Measurements from ENCODE around the gene FATE1. TPM values are rescaled to one million over a fixed set of nuclear protein-coding genes. Genes with fewer than 3 reads are reported as not detected.

Gene FATE1
- total RNA-seq, 4 donors from 2014 or later: not detected

DNA sequence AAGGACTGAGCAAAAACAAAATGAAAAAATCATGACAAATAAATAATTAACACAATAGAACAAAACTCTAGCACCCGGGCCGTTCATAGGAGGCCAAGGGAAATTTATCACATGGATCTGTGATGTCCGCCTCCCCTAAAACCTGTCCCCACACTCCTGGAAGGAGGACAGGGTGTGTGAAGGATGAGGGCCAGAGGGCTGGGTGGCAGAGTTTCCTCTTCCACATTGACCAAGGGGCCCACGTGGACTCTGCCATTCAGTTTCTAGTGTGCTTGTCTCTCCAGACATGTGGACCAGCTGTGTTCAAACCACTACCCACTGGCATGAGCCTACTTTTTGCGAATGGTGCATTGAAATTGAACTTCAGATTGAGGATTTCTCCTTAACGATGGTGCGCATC lies 14.3 kb upstream of the FATE1 start:
- DNase-seq (no peak), ATAC-seq (no peak)
- intact Hi-C loops (cut with DNase I; ENCODE audit: low total_unique reads) (no loop called here), in situ Hi-C loops (cut with MboI; ENCODE audit: low sequenced_read_pairs in 4 of 4) (no loop called here)
- no peak overlapping the region for H3K4me3 ChIP-seq
- H3K27me3 ChIP-seq: no peaks in the 10 kb centered on the region
- peaks cover 0 to 6% of the 10 kb centered on the region in 2 donors for H3K4me1 ChIP-seq
- no peaks in the 10 kb centered on the region for H3K36me3 ChIP-seq
- TF ChIP-seq, protein P1, sequence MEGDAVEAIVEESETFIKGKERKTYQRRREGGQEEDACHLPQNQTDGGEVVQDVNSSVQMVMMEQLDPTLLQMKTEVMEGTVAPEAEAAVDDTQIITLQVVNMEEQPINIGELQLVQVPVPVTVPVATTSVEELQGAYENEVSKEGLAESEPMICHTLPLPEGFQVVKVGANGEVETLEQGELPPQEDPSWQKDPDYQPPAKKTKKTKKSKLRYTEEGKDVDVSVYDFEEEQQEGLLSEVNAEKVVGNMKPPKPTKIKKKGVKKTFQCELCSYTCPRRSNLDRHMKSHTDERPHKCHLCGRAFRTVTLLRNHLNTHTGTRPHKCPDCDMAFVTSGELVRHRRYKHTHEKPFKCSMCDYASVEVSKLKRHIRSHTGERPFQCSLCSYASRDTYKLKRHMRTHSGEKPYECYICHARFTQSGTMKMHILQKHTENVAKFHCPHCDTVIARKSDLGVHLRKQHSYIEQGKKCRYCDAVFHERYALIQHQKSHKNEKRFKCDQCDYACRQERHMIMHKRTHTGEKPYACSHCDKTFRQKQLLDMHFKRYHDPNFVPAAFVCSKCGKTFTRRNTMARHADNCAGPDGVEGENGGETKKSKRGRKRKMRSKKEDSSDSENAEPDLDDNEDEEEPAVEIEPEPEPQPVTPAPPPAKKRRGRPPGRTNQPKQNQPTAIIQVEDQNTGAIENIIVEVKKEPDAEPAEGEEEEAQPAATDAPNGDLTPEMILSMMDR (IDR thresholded peaks at IDR 0.05 in 4 of 5, conservative IDR thresholded peaks at IDR 0.05 in 1 of 5): no peak
- no peak for TF ChIP-seq POLR2A (IDR thresholded peaks at IDR 0.05)
- no peaks in the 10 kb centered on the region for H3K9me3 ChIP-seq
- no peak overlapping the region for H3K27ac ChIP-seq

GRCh38 chrX:151702026-151702714 lies 13.7 kb upstream of the FATE1 start:
- TF ChIP-seq POLR2A (IDR thresholded peaks at IDR 0.05): no peak
- TF ChIP-seq, protein P1 (IDR thresholded peaks at IDR 0.05 in 4 of 5, conservative IDR thresholded peaks at IDR 0.05 in 1 of 5): no peak
- ATAC-seq (no peak), DNase-seq (no peak)
- H3K4me3 ChIP-seq: no peak overlapping the region
- H3K9me3 ChIP-seq: no peaks in the 10 kb centered on the region
- no peaks in the 10 kb centered on the region for H3K27me3 ChIP-seq
- H3K36me3 ChIP-seq: no peaks in the 10 kb centered on the region
- in situ Hi-C loops (cut with MboI; ENCODE audit: low sequenced_read_pairs in 4 of 4) (no loop called here), intact Hi-C loops (cut with DNase I; ENCODE audit: low total_unique reads) (no loop called here)
- H3K4me1 ChIP-seq: peaks cover 0 to 6% of the 10 kb centered on the region in 2 donors
- H3K27ac ChIP-seq: no peak overlapping the region

GRCh38 chrX:151702741-151703340 lies 13.0 kb upstream of the FATE1 start:
- intact Hi-C loops (cut with DNase I; ENCODE audit: low total_unique reads) (no loop called here), in situ Hi-C loops (cut with MboI; ENCODE audit: low sequenced_read_pairs in 4 of 4) (no loop called here)
- Histone ChIP-seq H3K4me1 (peaks cover 0 to 6% of the 10 kb centered on the region in 2 donors), H3K9me3 (no peaks in the 10 kb centered on the region), H3K27ac (no peak overlapping the region), H3K36me3 (no peaks in the 10 kb centered on the region), H3K4me3 (no peak overlapping the region), H3K27me3 (no peaks in the 10 kb centered on the region)
- DNase-seq (peak in 1 of 2 donors; percentile 22), ATAC-seq (peak in 1 of 2 donors; percentile 36)
- TF ChIP-seq, protein P1 (IDR thresholded peaks at IDR 0.05 in 4 of 5, conservative IDR thresholded peaks at IDR 0.05 in 1 of 5): no peak
- TF ChIP-seq POLR2A (IDR thresholded peaks at IDR 0.05): no peak

GRCh38 chrX:151703487-151703886 lies 12.3 kb upstream of the FATE1 start:
- no peak for TF ChIP-seq POLR2A (IDR thresholded peaks at IDR 0.05)
- TF ChIP-seq, protein P1 (IDR thresholded peaks at IDR 0.05 in 4 of 5, conservative IDR thresholded peaks at IDR 0.05 in 1 of 5): no peak
- H3K9me3 ChIP-seq: no peaks in the 10 kb centered on the region
- peak overlapping the region in 1 of 4 donors; percentile 3 for H3K4me3 ChIP-seq
- peak in 1 of 2 donors; percentile 26 for DNase-seq
- in situ Hi-C loops (cut with MboI; ENCODE audit: low sequenced_read_pairs in 4 of 4) (no loop called here), intact Hi-C loops (cut with DNase I; ENCODE audit: low total_unique reads) (no loop called here)
- no peak overlapping the region for H3K27ac ChIP-seq
- ATAC-seq: peak; percentile 21 to 39
- peaks cover 0 to 6% of the 10 kb centered on the region in 2 donors for H3K4me1 ChIP-seq
- no peaks in the 10 kb centered on the region for H3K36me3 ChIP-seq
- H3K27me3 ChIP-seq: no peaks in the 10 kb centered on the region

Measured in gastrocnemius medialis (tissue), 4 donors.